IMR-90 (cell line): ENCODE data around the gene CDC42EP5. TPM values are rescaled to one million over a fixed set of nuclear protein-coding genes. Genes with fewer than 3 reads are reported as not detected.

Source experiments
- ATAC-seq: fragments of 200-7000 bp; cut with Tn5 transposase; 2 replicates; pipeline ENCODE4 v1.9.1; 2020; ENCODE audit warnings: low read depth, mild to moderate bottlenecking, moderate library complexity
- BruUV-seq: library from RNA; stranded (reverse); fragments of 400-500 nt; replicated peaks from 2 replicates; lab custom pipeline; 2021; lab: Mats Ljungman, UMichigan
- CTCF ChIA-PET: fragments of 300-600 bp; formaldehyde crosslinking; extraction: SDS; loops from one replicate; lab custom pipeline; 2021; ENCODE audit warnings: antibody characterized with exemption; lab: Yijun Ruan, JAX
- POLR2A ChIA-PET: fragments of 300-600 bp; sonication (Branson Sonifier 250); formaldehyde crosslinking; loops from one replicate; lab custom pipeline; 2022; ENCODE audit warnings: antibody characterized with exemption; ENCODE audit not compliant: unreplicated experiment; lab: Charles Lee
- DNase-seq: peaks from one replicate; pipeline ENCODE4 v3.0.0; 2013
- H2AFZ ChIP-seq: replicated peaks from 2 replicates; pipeline ENCODE3; 2013; ENCODE audit warnings: low read length, mild to moderate bottlenecking; ENCODE audit not compliant: poor library complexity
- H2AK5ac ChIP-seq: 2 replicates; pipeline ENCODE4 v1.6.1; 2013; ENCODE audit warnings: low read depth, low read length, inconsistent platforms
- H2AK9ac ChIP-seq: replicated peaks from 2 replicates; pipeline ENCODE3; 2013; ENCODE audit warnings: mild to moderate bottlenecking, low read depth, low read length, moderate library complexity; ENCODE audit not compliant: poor library complexity
- H2BK120ac ChIP-seq: 2 replicates; pipeline ENCODE4 v1.6.1; 2013; ENCODE audit warnings: low read depth, low read length, inconsistent platforms
- H2BK15ac ChIP-seq: 3 replicates; pipeline ENCODE4 v1.6.1; 2013; ENCODE audit warnings: low read depth, low read length, inconsistent platforms
- H2BK20ac ChIP-seq: 2 replicates; pipeline ENCODE4 v1.6.1; 2013; ENCODE audit warnings: low read depth, mild to moderate bottlenecking, inconsistent platforms, low read length, moderate library complexity
- H2BK5ac ChIP-seq: 2 replicates; pipeline ENCODE4 v1.6.1; 2013; ENCODE audit warnings: mild to moderate bottlenecking, low read depth, low read length, inconsistent platforms; ENCODE audit not compliant: poor library complexity, severe bottlenecking
- H3K14ac ChIP-seq: replicated peaks from 2 replicates; pipeline ENCODE4 v1.6.1; 2013; ENCODE audit warnings: low read depth, low read length, inconsistent platforms
- H3K18ac ChIP-seq: 2 replicates; pipeline ENCODE4 v1.6.1; 2013; ENCODE audit warnings: low read depth, low read length, control low read depth
- H3K23ac ChIP-seq: 2 replicates; pipeline ENCODE4 v1.6.1; 2013; ENCODE audit warnings: low read depth, low read length, inconsistent platforms
- H3K27ac ChIP-seq: 2 replicates; pipeline ENCODE4 v1.5.1; 2013; ENCODE audit warnings: mild to moderate bottlenecking, control low read depth, low read length; ENCODE audit not compliant: insufficient read depth
- H3K27me3 ChIP-seq: 2 replicates; pipeline ENCODE4 v1.6.1; 2013; ENCODE audit warnings: low read length; ENCODE audit not compliant: control insufficient read depth, insufficient read depth
- H3K36me3 ChIP-seq: 2 replicates; pipeline ENCODE4 v1.6.1; 2013; ENCODE audit warnings: low read length, mixed read lengths; ENCODE audit not compliant: control insufficient read depth, insufficient read depth
- H3K4ac ChIP-seq: 2 replicates; pipeline ENCODE4 v1.6.1; 2013; ENCODE audit warnings: low read depth, low read length, inconsistent platforms
- H3K4me1 ChIP-seq: 2 replicates; pipeline ENCODE4 v1.6.1; 2013; ENCODE audit warnings: low read length, mixed read lengths; ENCODE audit not compliant: control insufficient read depth, insufficient read depth
- H3K4me2 ChIP-seq: 2 replicates; pipeline ENCODE4 v1.6.1; 2013; ENCODE audit warnings: low read depth, mild to moderate bottlenecking, control low read depth, low read length, moderate library complexity
- H3K4me3 ChIP-seq: 2 replicates; pipeline ENCODE4 v1.5.1; 2013; ENCODE audit warnings: low read depth, mild to moderate bottlenecking, control low read depth, low read length, moderate library complexity; ENCODE audit not compliant: insufficient read depth
- H3K56ac ChIP-seq: 2 replicates; pipeline ENCODE4 v1.6.1; 2013; ENCODE audit warnings: low read length, inconsistent platforms; ENCODE audit not compliant: insufficient read depth; ENCODE audit errors: extremely low read depth
- H3K79me1 ChIP-seq, 2 experiments: 2 replicates each; pipeline ENCODE4 v1.6.1; 2013; ENCODE audit warnings: low read length in 2 of 2, inconsistent platforms in 1 of 2, low read depth in 1 of 2
- H3K9ac ChIP-seq: 2 replicates; pipeline ENCODE4 v1.6.1; 2013; ENCODE audit warnings: low read depth, low read length, control low read depth
- H3K9me1 ChIP-seq: 2 replicates; pipeline ENCODE4 v1.6.1; 2013; ENCODE audit warnings: low read length, inconsistent platforms; ENCODE audit not compliant: insufficient read depth
- H3K9me3 ChIP-seq: 2 replicates; pipeline ENCODE4 v1.6.1; 2013; ENCODE audit warnings: low read length; ENCODE audit not compliant: control insufficient read depth, insufficient read depth
- H4K20me1 ChIP-seq: 2 replicates; pipeline ENCODE4 v1.6.1; 2013; ENCODE audit warnings: low read length, inconsistent platforms; ENCODE audit not compliant: insufficient read depth
- H4K5ac ChIP-seq: 2 replicates; pipeline ENCODE4 v1.6.1; 2013; ENCODE audit warnings: mild to moderate bottlenecking, low read depth, low read length, control low read depth
- H4K8ac ChIP-seq, 2 experiments: 2 replicates each; pipeline ENCODE4 v1.6.1; 2013; ENCODE audit warnings: low read depth in 2 of 2, low read length in 2 of 2, control low read depth in 1 of 2, inconsistent platforms in 1 of 2
- H4K91ac ChIP-seq: 2 replicates; pipeline ENCODE4 v1.6.1; 2013; ENCODE audit warnings: low read depth, low read length, inconsistent platforms; ENCODE audit not compliant: insufficient read depth
- BHLHE40 ChIP-seq: fragments of 150-350 bp; IDR thresholded peaks from 2 replicates; pipeline ENCODE4 v1.6.1; 2016; ENCODE audit warnings: mild to moderate bottlenecking, low read depth, low read length
- CEBPB ChIP-seq: IDR thresholded peaks from 2 replicates; pipeline ENCODE4 v1.6.1; 2012; ENCODE audit warnings: low read depth, low read length, improper control_type of control experiment
- CHD1 ChIP-seq: IDR thresholded peaks from 2 replicates; pipeline ENCODE4 v1.6.1; 2012; ENCODE audit warnings: low read depth, low read length, improper control_type of control experiment
- ELK1 ChIP-seq: fragments of 150-350 bp; IDR thresholded peaks from 2 replicates; pipeline ENCODE4 v1.6.1; 2016; ENCODE audit warnings: low read depth, mild to moderate bottlenecking, low read length, moderate library complexity, borderline replicate concordance
- FOS ChIP-seq: fragments of 150-350 bp; IDR thresholded peaks from 2 replicates; pipeline ENCODE4 v1.6.1; 2016; ENCODE audit warnings: low read depth, low read length
- MAFK ChIP-seq: IDR thresholded peaks from 2 replicates; pipeline ENCODE4 v1.6.1; 2012; ENCODE audit warnings: low read depth, low read length, improper control_type of control experiment
- MAZ ChIP-seq: IDR thresholded peaks from 2 replicates; pipeline ENCODE4 v1.6.1; 2012; ENCODE audit warnings: low read depth, mild to moderate bottlenecking, low read length, improper control_type of control experiment, moderate library complexity, borderline replicate concordance
- MXI1 ChIP-seq: IDR thresholded peaks from 2 replicates; pipeline ENCODE4 v1.6.1; 2012; ENCODE audit warnings: low read depth, mild to moderate bottlenecking, low read length, moderate library complexity, borderline replicate concordance
- NFE2L2 ChIP-seq: fragments of 150-350 bp; IDR thresholded peaks from 2 replicates; pipeline ENCODE4 v1.6.1; 2016; ENCODE audit warnings: low read depth, mild to moderate bottlenecking, low read length
- POLR2A ChIP-seq: IDR thresholded peaks from 2 replicates; pipeline ENCODE4 v1.6.1; 2012; ENCODE audit warnings: mild to moderate bottlenecking, low read depth, low read length
- RAD21 ChIP-seq: IDR thresholded peaks from 2 replicates; pipeline ENCODE4 v1.6.1; 2012; ENCODE audit warnings: low read length, improper control_type of control experiment
- RCOR1 ChIP-seq: IDR thresholded peaks from 2 replicates; pipeline ENCODE4 v1.6.1; 2012; ENCODE audit warnings: mild to moderate bottlenecking, low read length, improper control_type of control experiment; ENCODE audit not compliant: insufficient replicate concordance
- RFX5 ChIP-seq: IDR thresholded peaks from 2 replicates; pipeline ENCODE4 v1.8.0; 2012; ENCODE audit warnings: low read depth, mild to moderate bottlenecking, low read length, moderate library complexity
- SMC3 ChIP-seq: fragments of 150-350 bp; IDR thresholded peaks from 2 replicates; pipeline ENCODE4 v1.6.1; 2016; ENCODE audit warnings: low read depth, mild to moderate bottlenecking, antibody characterized with exemption, low read length, moderate library complexity
- WGBS, 2 experiments: methylation state at CpG; one replicate each; pipeline versions ENCODE4 v1.1.5 to v1.1.7; 2013; ENCODE audit warnings: missing lambda C conversion rate in 2 of 2; ENCODE audit not compliant: insufficient read length in 1 of 2; ENCODE audit errors: extremely low coverage in 2 of 2; 5-methylcytosine and 5-hydroxymethylcytosine counted together
- dilution Hi-C: fragments of 300-500 bp; cut with HindIII; formaldehyde crosslinking; loops from one replicate; pipeline ENCODE4 v1.14.3; 2018; ENCODE audit warnings: low sequenced_read_pairs; ENCODE audit not compliant: unreplicated experiment
- in situ Hi-C: fragments of 300-500 bp; cut with MboI; formaldehyde crosslinking; loops from 3 replicates; pipeline ENCODE4 v1.14.3; 2019; ENCODE audit warnings: low sequenced_read_pairs, inconsistent platforms, mixed read lengths
- intact Hi-C: fragments of 100-400 bp; cut with micrococcal nuclease; formaldehyde crosslinking; loops from 2 replicates; pipeline ENCODE4 v1.10.0; 2022
- polyA plus RNA-seq, 3 experiments: library from polyadenylated mRNA; depleted of rRNA; stranded (reverse); fragments of >200 nt; gene quantifications; 2 replicates each; pipeline ENCODE4 v1.2.3, GENCODE V29; 2012; ENCODE audit warnings: low replicate concordance in 1 of 3
- total RNA-seq: library from RNA; depleted of rRNA; stranded (reverse); fragments of >200 nt; gene quantifications from 2 replicates; pipeline ENCODE4 v1.2.3, GENCODE V29; 2012
- TF ChIP-seq, protein P1 (sequence below): fragments of 150-350 bp; IDR thresholded peaks from 2 replicates; pipeline ENCODE4 v1.6.1; 2017; ENCODE audit warnings: mild to moderate bottlenecking, antibody characterized with exemption, low read length, low read depth
- TF ChIP-seq, protein P2 (sequence below): conservative IDR thresholded peaks from 2 replicates; pipeline ENCODE4 v1.5.1; 2012; ENCODE audit warnings: mild to moderate bottlenecking, low read depth, low read length, improper control_type of control experiment

The CDC42EP5 gene
- total and polyA plus RNA-seq, 2 of the 4 experiments (the other 2 are of a cell fraction), result 7.2 to 25.3 TPM

GRCh38 chr19:54507824-54508223, 34.7 kb upstream of the CDC42EP5 start:
- no peak overlapping the region for H3K23ac ChIP-seq
- H4K91ac ChIP-seq, result no peak overlapping the region
- no peak overlapping the region for H4K8ac ChIP-seq
- 50% methylated on average over 2 of the region's 12 CpGs; no CpG with 5 or more reads in 1 of the 2 experiments for WGBS, 2 experiments
- no peak overlapping the region for H3K56ac ChIP-seq
- DNase-seq, result no peak
- H3K79me1 ChIP-seq, result no peaks in the 10 kb centered on the region
- TF ChIP-seq RFX5 (no peak), FOS (no peak), MXI1 (no peak), POLR2A (no peak), BHLHE40 (no peak), MAFK (no peak), RCOR1 (no peak), CHD1 (no peak), SMC3 (no peak), RAD21 (no peak), NFE2L2 (no peak), ELK1 (no peak), CEBPB (no peak), MAZ (no peak)
- TF ChIP-seq, protein P1, sequence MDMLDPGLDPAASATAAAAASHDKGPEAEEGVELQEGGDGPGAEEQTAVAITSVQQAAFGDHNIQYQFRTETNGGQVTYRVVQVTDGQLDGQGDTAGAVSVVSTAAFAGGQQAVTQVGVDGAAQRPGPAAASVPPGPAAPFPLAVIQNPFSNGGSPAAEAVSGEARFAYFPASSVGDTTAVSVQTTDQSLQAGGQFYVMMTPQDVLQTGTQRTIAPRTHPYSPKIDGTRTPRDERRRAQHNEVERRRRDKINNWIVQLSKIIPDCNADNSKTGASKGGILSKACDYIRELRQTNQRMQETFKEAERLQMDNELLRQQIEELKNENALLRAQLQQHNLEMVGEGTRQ, result no peak
- TF ChIP-seq, protein P2, sequence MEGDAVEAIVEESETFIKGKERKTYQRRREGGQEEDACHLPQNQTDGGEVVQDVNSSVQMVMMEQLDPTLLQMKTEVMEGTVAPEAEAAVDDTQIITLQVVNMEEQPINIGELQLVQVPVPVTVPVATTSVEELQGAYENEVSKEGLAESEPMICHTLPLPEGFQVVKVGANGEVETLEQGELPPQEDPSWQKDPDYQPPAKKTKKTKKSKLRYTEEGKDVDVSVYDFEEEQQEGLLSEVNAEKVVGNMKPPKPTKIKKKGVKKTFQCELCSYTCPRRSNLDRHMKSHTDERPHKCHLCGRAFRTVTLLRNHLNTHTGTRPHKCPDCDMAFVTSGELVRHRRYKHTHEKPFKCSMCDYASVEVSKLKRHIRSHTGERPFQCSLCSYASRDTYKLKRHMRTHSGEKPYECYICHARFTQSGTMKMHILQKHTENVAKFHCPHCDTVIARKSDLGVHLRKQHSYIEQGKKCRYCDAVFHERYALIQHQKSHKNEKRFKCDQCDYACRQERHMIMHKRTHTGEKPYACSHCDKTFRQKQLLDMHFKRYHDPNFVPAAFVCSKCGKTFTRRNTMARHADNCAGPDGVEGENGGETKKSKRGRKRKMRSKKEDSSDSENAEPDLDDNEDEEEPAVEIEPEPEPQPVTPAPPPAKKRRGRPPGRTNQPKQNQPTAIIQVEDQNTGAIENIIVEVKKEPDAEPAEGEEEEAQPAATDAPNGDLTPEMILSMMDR, result no peak
- ChIA-PET CTCF (no interaction called here), POLR2A (no interaction called here)
- intact Hi-C loops, result no loop called here
- peaks cover 11% of the 10 kb centered on the region for H3K9me3 ChIP-seq
- no peak overlapping the region for H3K27ac ChIP-seq
- no peak overlapping the region for H2AFZ ChIP-seq
- H2BK120ac ChIP-seq, result no peak overlapping the region
- no peaks in the 10 kb centered on the region for H3K9me1 ChIP-seq
- no peak overlapping the region for H3K4ac ChIP-seq
- no peak overlapping the region for H4K5ac ChIP-seq
- H3K4me2 ChIP-seq, result no peak overlapping the region
- in situ Hi-C loops, result no loop called here
- no peak overlapping the region for H2AK5ac ChIP-seq
- no peaks in the 10 kb centered on the region for H3K27me3 ChIP-seq
- H3K4me3 ChIP-seq, result no peak overlapping the region
- H3K14ac ChIP-seq, result no peak overlapping the region
- BruUV-seq, result no TSS peak
- dilution Hi-C loops, result no loop called here
- no peak for ATAC-seq
- H3K4me1 ChIP-seq, result no peaks in the 10 kb centered on the region
- no peaks in the 10 kb centered on the region for H3K36me3 ChIP-seq
- no peaks in the 10 kb centered on the region for H4K20me1 ChIP-seq
- no peak overlapping the region for H3K9ac ChIP-seq
- no peak overlapping the region for H2BK15ac ChIP-seq
- no peak overlapping the region for H2BK20ac ChIP-seq
- H2BK5ac ChIP-seq, result no peak overlapping the region
- no peak overlapping the region for H3K18ac ChIP-seq
- no peak overlapping the region for H2AK9ac ChIP-seq
